ENCODE data around the gene IGF1R. TPM values are rescaled to one million over a fixed set of nuclear protein-coding genes. Genes with fewer than 3 reads are reported as not detected.

IGF1R gene
- total and polyA plus RNA-seq, 2 of the 13 experiments (the other 11 are each of a cell fraction or from before 2014, with no cell fraction given) = 15.9 to 18.4 TPM

- WGBS (ENCODE audit: low lambda C conversion rate) = 3% methylated on average over 16 of the region's 94 CpGs
- H3K4me3 ChIP-seq (replicated peaks in 1 of 3; ENCODE audit: insufficient read depth in 1 of 3, low read depth in 2 of 3, low read length in 3 of 3) = peak overlapping the region; percentile 83 to 94 (median 91)
- ATAC-seq = peak; percentile 37
- H2AFZ ChIP-seq (ENCODE audit: low read length) = no peak overlapping the region
- CTCF ChIA-PET (ENCODE audit: low intra/inter-chr PET ratio, low total read pairs) = no interaction called here
- peaks cover 56% of the 10 kb centered on the region for H3K79me2 ChIP-seq (ENCODE audit: insufficient read depth, low read length)
- no peak for DNase-seq (ENCODE audit: low spot score)
- intact Hi-C loops (cut with micrococcal nuclease; ENCODE audit: unreplicated experiment) = loop anchor here (2.0 to 5.0 kb wide), 2 partner anchors 78 to 131 kb away; no protein-coding TSS in a partner anchor
- in situ Hi-C loops (cut with HindIII; ENCODE audit: extremely low pct_ligation_motif_present, low pct_unique_long_range_greater_than_20kb) = loop anchor here (10.0 kb wide), 1 partner anchor 125 kb away; no protein-coding TSS in a partner anchor
- H3K4me2 ChIP-seq (ENCODE audit: low read depth, low read length) = peak overlapping the region; percentile 92
- FAIRE-seq = no peak
- peaks cover 34% of the 10 kb centered on the region for H4K20me1 ChIP-seq (ENCODE audit: insufficient read depth, low read length)
- peaks cover 0 to 9% of the 10 kb centered on the region in 2 experiments; a peak in 2 of 5 replicates for H3K27me3 ChIP-seq (ENCODE audit: control insufficient read depth in 1 of 2, insufficient read depth in 2 of 2, low read length in 2 of 2)
- peaks cover 39% of the 10 kb centered on the region for H3K4me1 ChIP-seq (ENCODE audit: insufficient read depth, low read length)
- POLR2A ChIA-PET = interaction anchor here (0.8 kb wide), 1 partner anchor 21 kb away, joined by 5 read pairs; no protein-coding TSS in a partner anchor
- peak overlapping the region; percentile 87 for H3K9ac ChIP-seq (ENCODE audit: insufficient read depth, low read depth, low read length)
- no peaks in the 10 kb centered on the region for H3K36me3 ChIP-seq (replicated peaks in 1 of 2; ENCODE audit: control insufficient read depth in 1 of 2, insufficient read depth in 2 of 2, low read length in 2 of 2)
- peak overlapping the region; percentile 85 for H3K27ac ChIP-seq (ENCODE audit: extremely low read length, insufficient read depth, low read length)
- no TSS peak for BruUV-seq (replicated peaks)
- no peaks in the 10 kb centered on the region for H3K9me3 ChIP-seq (ENCODE audit: low read length)
- no peak for TF ChIP-seq HDAC2 (CRISPR knock-in tag; IDR thresholded peaks at IDR 0.05)
- no peak for TF ChIP-seq FOXJ3 (CRISPR knock-in tag; IDR thresholded peaks at IDR 0.05; ENCODE audit: borderline replicate concordance)
- peak; percentile 78; the same call in 1 of the 2 replicates for TF ChIP-seq RBFOX2 (IDR thresholded peaks at IDR 0.05; ENCODE audit: low read depth, low read length)
- TF ChIP-seq TCF7 (IDR thresholded peaks at IDR 0.05; ENCODE audit: low read depth) = no peak
- TF ChIP-seq ZFX (CRISPR knock-in tag; IDR thresholded peaks at IDR 0.05; ENCODE audit: low read depth) = peak; percentile 44; the same call in 1 of the 2 replicates
- no peak for TF ChIP-seq ZKSCAN5 (CRISPR knock-in tag; IDR thresholded peaks at IDR 0.05)
- TF ChIP-seq ZEB1 (IDR thresholded peaks at IDR 0.05; ENCODE audit: insufficient replicate concordance, low read depth) = no peak
- no peak for TF ChIP-seq ZNF230 (CRISPR knock-in tag; IDR thresholded peaks at IDR 0.05)
- TF ChIP-seq SRSF1 (optimal IDR thresholded peaks at IDR 0.05; ENCODE audit: low read depth, low read length) = peak; percentile 56
- no peak for TF ChIP-seq MEF2D (CRISPR knock-in tag; IDR thresholded peaks at IDR 0.05)
- TF ChIP-seq ZNF180 (CRISPR knock-in tag; IDR thresholded peaks at IDR 0.05; ENCODE audit: borderline replicate concordance, low read depth) = no peak
- TF ChIP-seq ATF7 (IDR thresholded peaks at IDR 0.05) = no peak
- TF ChIP-seq ATF7 (CRISPR knock-in tag; IDR thresholded peaks at IDR 0.05) = no peak
- TF ChIP-seq ERF (CRISPR knock-in tag; IDR thresholded peaks at IDR 0.05) = no peak
- 0 out of 2 replicates have a peak, but pooled peaks have one; percentile 4 for TF ChIP-seq ZNF619 (CRISPR knock-in tag; IDR thresholded peaks at IDR 0.05)
- TF ChIP-seq HNRNPK (IDR thresholded peaks at IDR 0.05; ENCODE audit: low read depth, low read length, poor library complexity, severe bottlenecking) = no peak
- no peak for TF ChIP-seq ZNF44 (CRISPR knock-in tag; IDR thresholded peaks at IDR 0.05)
- TF ChIP-seq ZNF3 (CRISPR knock-in tag; IDR thresholded peaks at IDR 0.05) = no peak
- TF ChIP-seq UBTF (CRISPR knock-in tag; IDR thresholded peaks at IDR 0.05) = peak; percentile 75
- no peak for TF ChIP-seq MEIS1 (CRISPR knock-in tag; IDR thresholded peaks at IDR 0.05; ENCODE audit: borderline replicate concordance)
- TF ChIP-seq ZNF510 (CRISPR knock-in tag; IDR thresholded peaks at IDR 0.05; ENCODE audit: low read depth) = no peak
- no peak for TF ChIP-seq FOXO1 (CRISPR knock-in tag; IDR thresholded peaks at IDR 0.05)
- TF ChIP-seq ZNF879 (CRISPR knock-in tag; IDR thresholded peaks at IDR 0.05) = no peak
- TF ChIP-seq ZNF558 (CRISPR knock-in tag; IDR thresholded peaks at IDR 0.05; ENCODE audit: borderline replicate concordance) = no peak; the same call in 1 of the 2 replicates
Observed at GRCh38 chr15:98649472-98650416, 1.4 kb downstream of the IGF1R start.
